GM23248 (cell line): ENCODE results near the gene C1QTNF1.

Experiments
- EZH2 ChIP-seq: fragments of 200-600 bp; sonication (generic); IDR thresholded peaks from 2 replicates; pipeline ENCODE4 v1.6.1; 2018; ENCODE audit warnings: antibody characterized with exemption, mild to moderate bottlenecking; ENCODE audit not compliant: insufficient read depth, poor library complexity, severe bottlenecking
- EZH2phosphoT487 ChIP-seq: fragments of 200-600 bp; sonication (generic); IDR thresholded peaks from 2 replicates; pipeline ENCODE4 v1.6.1; 2018; ENCODE audit warnings: antibody characterized with exemption, moderate library complexity, mild to moderate bottlenecking, low read depth; ENCODE audit not compliant: insufficient read depth

- no peak for TF ChIP-seq EZH2phosphoT487
- TF ChIP-seq EZH2: no peak
Measured at GRCh38 chr17:79012563-79013134, 11.3 kb upstream of the C1QTNF1 start.
